ENCODE data around the gene S100P.

- TF ChIP-seq EZH2 (IDR thresholded peaks at IDR 0.05; ENCODE audit: low read depth), result no peak
- TF ChIP-seq CTCF (conservative IDR thresholded peaks at IDR 0.05), result no peak
Observed at GRCh38 chr4:6719611-6720179, 26.0 kb downstream of the S100P start.

All from PC-9 (cell line).